ENCODE measurements around the gene LRIG1.

Gene LRIG1

GRCh38 chr3:66456711-66457173 is 44.1 kb downstream of the LRIG1 start:
- no peak overlapping the region for H3K27ac ChIP-seq (ENCODE audit: low read length)
- no peak overlapping the region for H3K9ac ChIP-seq (ENCODE audit: low read length)
- no peak overlapping the region for H2AFZ ChIP-seq (ENCODE audit: low read length)
- no peaks in the 10 kb centered on the region for H3K9me3 ChIP-seq (replicated peaks; ENCODE audit: insufficient read depth, low read length)
- no peak overlapping the region for H3K4me3 ChIP-seq (ENCODE audit: low read length)
- no peaks in the 10 kb centered on the region for H3K36me3 ChIP-seq (replicated peaks; ENCODE audit: insufficient read depth, low read length)
- no peaks in the 10 kb centered on the region for H3K4me1 ChIP-seq (ENCODE audit: low read length)
- H3K27me3 ChIP-seq (replicated peaks; ENCODE audit: insufficient read depth, low read length), result no peaks in the 10 kb centered on the region
- H3K9me2 ChIP-seq (replicated peaks; ENCODE audit: insufficient read depth, low read length), result no peaks in the 10 kb centered on the region
- peaks cover 76% of the 10 kb centered on the region for H3K79me2 ChIP-seq (ENCODE audit: low read length)
- no peak overlapping the region for H3K4me2 ChIP-seq (ENCODE audit: low read depth, low read length)
- no peak for DNase-seq
- H4K20me1 ChIP-seq (ENCODE audit: insufficient read depth, low read length), result no peaks in the 10 kb centered on the region
- H3F3A ChIP-seq (ENCODE audit: insufficient read depth, low read length), result no peaks in the 10 kb centered on the region
- TF ChIP-seq EZH2phosphoT487 (IDR thresholded peaks at IDR 0.05; ENCODE audit: low read length) (no peak), EZH2 (optimal IDR thresholded peaks at IDR 0.05; ENCODE audit: low read depth, low read length) (no peak), CTCF (IDR thresholded peaks at IDR 0.05; ENCODE audit: low read length) (no peak)

GRCh38 chr3:66454464-66454859 is 46.4 kb downstream of the LRIG1 start:
- Histone ChIP-seq H3K27ac (ENCODE audit: low read length) (no peak overlapping the region), H3K4me1 (ENCODE audit: low read length) (no peaks in the 10 kb centered on the region)
- DNase-seq, result no peak

GRCh38 chr3:66453651-66454463 is 47.0 kb downstream of the LRIG1 start:
- Histone ChIP-seq H2AFZ (ENCODE audit: low read length) (no peak overlapping the region), H3K4me3 (ENCODE audit: low read length) (no peak overlapping the region), H3K4me2 (ENCODE audit: low read depth, low read length) (no peak overlapping the region), H3K79me2 (ENCODE audit: low read length) (peaks cover 80% of the 10 kb centered on the region), H3K27me3 (replicated peaks; ENCODE audit: insufficient read depth, low read length) (no peaks in the 10 kb centered on the region), H3K36me3 (replicated peaks; ENCODE audit: insufficient read depth, low read length) (no peaks in the 10 kb centered on the region), H4K20me1 (ENCODE audit: insufficient read depth, low read length) (no peaks in the 10 kb centered on the region), H3K27ac (ENCODE audit: low read length) (no peak overlapping the region), H3K9ac (ENCODE audit: low read length) (no peak overlapping the region), H3F3A (ENCODE audit: insufficient read depth, low read length) (no peaks in the 10 kb centered on the region), H3K9me2 (replicated peaks; ENCODE audit: insufficient read depth, low read length) (no peaks in the 10 kb centered on the region), H3K9me3 (replicated peaks; ENCODE audit: insufficient read depth, low read length) (no peaks in the 10 kb centered on the region), H3K4me1 (ENCODE audit: low read length) (no peaks in the 10 kb centered on the region)
- TF ChIP-seq EZH2 (optimal IDR thresholded peaks at IDR 0.05; ENCODE audit: low read depth, low read length) (no peak), CTCF (IDR thresholded peaks at IDR 0.05; ENCODE audit: low read length) (no peak)
- DNase-seq, result no peak

More at GRCh38 chr3:66454464-66454859, 46.4 kb downstream of the LRIG1 start:
- Histone ChIP-seq H3K9me2 (replicated peaks; ENCODE audit: insufficient read depth, low read length) (no peaks in the 10 kb centered on the region), H3K27me3 (replicated peaks; ENCODE audit: insufficient read depth, low read length) (no peaks in the 10 kb centered on the region), H2AFZ (ENCODE audit: low read length) (no peak overlapping the region), H3K4me2 (ENCODE audit: low read depth, low read length) (no peak overlapping the region), H3K9me3 (replicated peaks; ENCODE audit: insufficient read depth, low read length) (no peaks in the 10 kb centered on the region), H3F3A (ENCODE audit: insufficient read depth, low read length) (no peaks in the 10 kb centered on the region), H4K20me1 (ENCODE audit: insufficient read depth, low read length) (no peaks in the 10 kb centered on the region), H3K36me3 (replicated peaks; ENCODE audit: insufficient read depth, low read length) (no peaks in the 10 kb centered on the region), H3K9ac (ENCODE audit: low read length) (no peak overlapping the region), H3K4me3 (ENCODE audit: low read length) (no peak overlapping the region), H3K79me2 (ENCODE audit: low read length) (peaks cover 80% of the 10 kb centered on the region)
- TF ChIP-seq CTCF (IDR thresholded peaks at IDR 0.05; ENCODE audit: low read length), result no peak
- no peak for TF ChIP-seq EZH2 (optimal IDR thresholded peaks at IDR 0.05; ENCODE audit: low read depth, low read length)
- TF ChIP-seq EZH2phosphoT487 (IDR thresholded peaks at IDR 0.05; ENCODE audit: low read length), result no peak

Data from MM.1S (cell line).